AG04449 (cell line): ENCODE data around the gene CC2D2A.

Experiments
- CTCF ChIA-PET: fragments of 350-600 bp; formaldehyde crosslinking; extraction: SDS; loops from one replicate; lab custom pipeline; 2021; ENCODE audit warnings: antibody characterized with exemption; lab: Yijun Ruan, JAX
- POLR2A ChIA-PET: fragments of 400-600, 350-600 bp; formaldehyde crosslinking; extraction: SDS; loops from one replicate; lab custom pipeline; 2020; ENCODE audit warnings: antibody characterized with exemption, inconsistent platforms; lab: Yijun Ruan, JAX
- DNase-seq: peaks from one replicate; pipeline ENCODE4 v3.0.0-alpha.2; 2010; ENCODE audit warnings: low read depth, low spot score
- H3K4me3 ChIP-seq: 2 replicates; pipeline ENCODE4 v1.5.1; 2011; ENCODE audit warnings: low read depth, mild to moderate bottlenecking, control low read depth, low read length
- TF ChIP-seq, protein P1 (sequence below): IDR thresholded peaks from one replicate; pipeline ENCODE4 v1.5.1; 2011; ENCODE audit warnings: mild to moderate bottlenecking, moderate library complexity, low read length, control low read depth, inconsistent platforms; ENCODE audit not compliant: insufficient read depth; ENCODE audit errors: missing control alignments

CC2D2A gene

DNA sequence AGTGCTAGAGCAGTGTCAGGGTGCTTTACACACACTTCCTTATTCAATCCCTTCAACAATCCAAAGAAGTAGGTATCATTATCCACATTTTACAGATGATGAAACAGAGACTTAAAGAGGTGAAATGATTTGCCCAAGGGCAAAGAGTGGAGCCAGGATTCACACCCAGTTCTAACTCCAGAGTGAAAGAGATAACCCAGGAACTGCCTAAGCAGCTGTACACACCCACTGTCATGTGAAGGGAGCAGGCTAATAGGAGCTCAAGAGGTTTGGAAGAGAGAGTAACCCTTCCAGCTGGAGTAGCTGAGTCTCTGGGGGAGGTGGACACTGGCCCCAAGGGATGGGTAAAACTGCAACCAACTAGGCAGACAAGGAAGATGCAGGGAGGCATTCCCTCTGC, 92.9 kb downstream of the CC2D2A start:
- TF ChIP-seq, protein P1, sequence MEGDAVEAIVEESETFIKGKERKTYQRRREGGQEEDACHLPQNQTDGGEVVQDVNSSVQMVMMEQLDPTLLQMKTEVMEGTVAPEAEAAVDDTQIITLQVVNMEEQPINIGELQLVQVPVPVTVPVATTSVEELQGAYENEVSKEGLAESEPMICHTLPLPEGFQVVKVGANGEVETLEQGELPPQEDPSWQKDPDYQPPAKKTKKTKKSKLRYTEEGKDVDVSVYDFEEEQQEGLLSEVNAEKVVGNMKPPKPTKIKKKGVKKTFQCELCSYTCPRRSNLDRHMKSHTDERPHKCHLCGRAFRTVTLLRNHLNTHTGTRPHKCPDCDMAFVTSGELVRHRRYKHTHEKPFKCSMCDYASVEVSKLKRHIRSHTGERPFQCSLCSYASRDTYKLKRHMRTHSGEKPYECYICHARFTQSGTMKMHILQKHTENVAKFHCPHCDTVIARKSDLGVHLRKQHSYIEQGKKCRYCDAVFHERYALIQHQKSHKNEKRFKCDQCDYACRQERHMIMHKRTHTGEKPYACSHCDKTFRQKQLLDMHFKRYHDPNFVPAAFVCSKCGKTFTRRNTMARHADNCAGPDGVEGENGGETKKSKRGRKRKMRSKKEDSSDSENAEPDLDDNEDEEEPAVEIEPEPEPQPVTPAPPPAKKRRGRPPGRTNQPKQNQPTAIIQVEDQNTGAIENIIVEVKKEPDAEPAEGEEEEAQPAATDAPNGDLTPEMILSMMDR, result no peak
- ChIA-PET CTCF (no interaction called here), POLR2A (no interaction called here)
- H3K4me3 ChIP-seq, result no peak overlapping the region
- no peak for DNase-seq

DNA sequence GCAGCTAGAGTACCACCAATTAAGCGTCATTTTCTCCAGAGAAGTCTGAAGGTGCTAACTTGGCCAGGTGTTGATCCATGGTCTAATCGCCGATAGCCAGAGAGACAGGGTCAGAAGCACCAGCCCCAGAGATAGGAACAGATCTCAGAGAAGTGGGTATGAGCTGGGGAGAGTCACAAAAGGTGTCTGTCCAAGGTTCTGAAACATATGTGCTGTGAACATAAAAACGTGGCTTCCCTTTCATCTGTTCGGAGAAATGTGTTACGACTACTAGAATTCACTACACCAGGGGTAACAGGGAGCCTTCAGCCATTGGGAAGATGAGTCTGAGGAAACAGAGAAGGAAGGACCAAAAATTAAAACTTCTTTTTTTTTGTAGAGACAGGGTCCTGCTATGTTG, 94.2 kb downstream of the CC2D2A start:
- DNase-seq, result no peak
- ChIA-PET POLR2A (no interaction called here), CTCF (no interaction called here)

DNA sequence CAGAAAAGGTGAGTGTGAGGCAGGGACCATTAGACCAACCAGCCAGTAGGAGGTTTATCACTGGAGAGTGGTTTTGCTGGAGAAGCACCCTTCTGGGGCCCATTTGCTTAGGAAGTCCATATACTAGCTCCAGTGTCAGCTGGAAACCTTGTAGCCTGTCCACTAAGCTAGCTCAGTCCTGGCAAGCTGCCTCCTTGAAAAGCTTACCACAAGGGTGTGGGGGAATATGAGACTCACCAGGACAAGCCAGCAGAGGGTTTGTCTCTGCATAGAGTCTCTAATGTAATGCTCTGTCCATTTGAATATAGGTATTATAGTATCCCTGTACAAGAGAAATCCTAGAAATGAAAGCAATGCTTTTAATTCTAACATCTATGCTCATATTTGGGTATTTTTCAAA, 99.1 kb downstream of the CC2D2A start:
- ChIA-PET CTCF (no interaction called here), POLR2A (no interaction called here)
- TF ChIP-seq, protein P1, result no peak
- no peak for DNase-seq
- H3K4me3 ChIP-seq, result no peak overlapping the region

More for the DNA sequence above, 94.2 kb downstream of the CC2D2A start:
- H3K4me3 ChIP-seq, result no peak overlapping the region
- TF ChIP-seq, protein P1, result no peak

DNA sequence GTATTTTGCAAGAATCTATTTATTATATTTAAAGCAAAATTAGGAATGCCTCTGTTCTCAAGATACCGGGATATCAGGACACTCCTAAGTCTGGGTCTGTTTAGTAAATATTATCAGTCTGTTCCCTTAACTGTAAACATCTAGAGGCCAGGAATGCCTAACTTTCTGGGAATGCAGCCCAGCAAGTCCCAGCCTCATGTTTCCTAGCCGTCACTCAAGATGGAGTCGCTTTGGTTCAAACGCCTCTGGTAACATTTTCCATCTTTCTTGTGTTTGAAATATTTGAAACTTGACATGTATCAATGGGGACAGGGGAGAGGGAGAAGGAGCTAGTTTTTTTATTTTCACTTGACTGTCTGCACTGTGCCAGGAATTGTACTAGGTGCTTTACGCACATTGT, 100.1 kb downstream of the CC2D2A start:
- DNase-seq, result no peak
- ChIA-PET POLR2A (no interaction called here), CTCF (no interaction called here)
- TF ChIP-seq, protein P1, result no peak
- no peak overlapping the region for H3K4me3 ChIP-seq

DNA sequence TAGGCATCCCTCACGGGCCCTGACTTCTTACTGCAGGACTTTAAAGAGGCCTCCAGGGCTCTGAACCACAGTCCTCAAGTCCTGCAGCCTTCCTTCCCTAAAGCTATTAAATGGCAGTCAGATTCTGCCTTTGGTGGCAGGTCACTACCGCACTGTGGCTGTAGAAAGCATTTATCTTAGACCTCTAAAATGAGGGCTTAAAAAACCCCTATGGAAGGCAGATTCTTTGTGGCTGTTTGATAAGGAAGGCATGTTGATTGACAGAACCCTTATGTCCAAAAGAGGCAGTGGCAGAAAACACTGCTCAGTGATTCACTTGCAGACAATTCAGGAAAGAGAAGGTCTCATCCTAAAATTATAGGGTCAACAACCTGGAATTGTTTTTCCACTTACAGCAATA, 106.3 kb downstream of the CC2D2A start:
- TF ChIP-seq, protein P1, result no peak
- no peak for DNase-seq
- CTCF ChIA-PET, result no interaction called here
- POLR2A ChIA-PET, result no interaction called here
- no peak overlapping the region for H3K4me3 ChIP-seq

DNA sequence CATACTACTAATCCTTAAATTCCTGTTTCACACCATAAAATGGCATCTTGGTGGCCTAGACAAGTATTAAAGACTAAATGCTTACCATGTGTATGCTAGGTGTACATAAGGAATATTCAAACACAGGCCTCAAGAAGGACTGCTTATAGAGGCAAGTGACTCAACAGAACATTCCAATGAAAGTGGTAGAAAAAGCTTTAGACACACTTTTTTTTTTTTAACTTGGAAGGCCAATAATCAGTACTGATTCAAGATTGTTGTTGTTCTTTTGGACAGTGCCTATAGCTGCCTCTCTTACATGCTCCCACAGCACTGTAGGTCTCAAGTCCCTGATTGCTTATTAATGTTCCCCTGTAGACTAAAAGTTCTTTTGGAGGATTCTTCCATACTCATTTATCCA, 107.8 kb downstream of the CC2D2A start:
- DNase-seq, result peak; percentile 49
- TF ChIP-seq, protein P1, result no peak
- H3K4me3 ChIP-seq, result no peak overlapping the region
- POLR2A ChIA-PET, result interaction anchor here (1.2 kb wide), 1 partner anchor 11 kb away, joined by 3 read pairs; no protein-coding TSS in a partner anchor
- CTCF ChIA-PET, result interaction anchor here (0.6 kb wide), 1 partner anchor 305 kb away, joined by 4 read pairs; no protein-coding TSS in a partner anchor
